ENCODE measurements around the gene CAPN8.

Gene CAPN8

GRCh38 chr1:223665592-223666312, at the start of gene CAPN8:
CAPN8 (minus strand) TSS chr1:223665701; CDS start chr1:223665646, 55 bp downstream.
- in situ Hi-C loops (cut with MboI; ENCODE audit: low sequenced_read_pairs) = no loop called here

DNA sequence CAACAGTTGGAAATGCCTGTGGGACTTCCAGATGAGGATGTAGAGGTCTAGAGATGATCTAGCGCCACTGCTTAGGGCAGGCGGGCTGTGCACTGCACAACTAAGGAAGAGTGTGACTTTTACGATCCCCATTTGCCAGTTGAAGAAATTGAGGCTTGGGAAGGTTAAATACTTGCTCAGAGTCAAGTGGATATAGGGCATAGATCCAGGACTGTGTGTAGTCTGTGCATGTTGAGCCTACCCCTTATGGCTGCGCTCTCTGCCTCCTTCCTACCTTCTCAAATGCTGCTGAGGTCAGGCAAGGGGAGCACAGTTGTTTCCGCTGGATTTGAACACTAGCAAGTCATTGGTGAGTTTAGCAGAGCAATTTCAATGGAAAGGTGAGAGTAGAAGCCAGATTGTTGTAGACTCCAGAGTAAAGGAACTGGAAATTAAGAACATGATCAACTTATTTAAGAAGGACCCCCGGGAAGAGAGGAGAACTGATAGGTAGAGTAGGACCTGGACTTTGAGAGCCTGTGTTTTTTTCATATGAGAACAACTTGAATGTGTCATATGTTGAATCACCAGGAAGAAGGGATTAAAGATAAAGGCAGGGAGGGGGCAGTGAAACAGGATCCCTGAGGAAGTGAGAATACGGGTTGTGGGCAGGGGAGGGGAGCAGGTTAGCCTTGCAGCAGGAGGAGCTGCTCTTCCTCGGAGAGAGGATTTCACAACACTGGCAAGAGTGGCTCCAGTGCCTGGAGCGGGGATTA, 49.5 kb upstream of the CAPN8 start:
- in situ Hi-C loops (cut with MboI; ENCODE audit: low sequenced_read_pairs) = no loop called here

DNA sequence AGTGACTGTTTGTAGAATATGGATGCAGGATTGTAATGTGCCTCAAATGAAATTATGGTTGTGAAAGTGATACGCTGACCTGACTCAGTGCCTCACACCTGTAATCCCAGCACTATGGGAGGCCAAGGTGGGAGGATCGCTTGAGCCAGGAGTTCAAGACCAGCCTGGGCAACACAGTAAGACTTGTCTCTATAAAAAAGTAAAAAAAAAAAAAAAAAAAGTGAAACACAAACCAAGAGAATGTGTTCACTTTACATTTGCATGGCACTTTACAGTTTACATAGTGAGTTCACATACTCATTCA, 48.9 kb upstream of the CAPN8 start:
- in situ Hi-C loops (cut with MboI; ENCODE audit: low sequenced_read_pairs) = no loop called here

- in situ Hi-C loops (cut with MboI; ENCODE audit: low sequenced_read_pairs) = no loop called here
These were observed 48.3 kb upstream of the CAPN8 start for GRCh38 chr1:223713546-223714420.

- in situ Hi-C loops (cut with MboI; ENCODE audit: low sequenced_read_pairs) = no loop called here
These were observed 47.5 kb upstream of the CAPN8 start for GRCh38 chr1:223712850-223713474.

DNA sequence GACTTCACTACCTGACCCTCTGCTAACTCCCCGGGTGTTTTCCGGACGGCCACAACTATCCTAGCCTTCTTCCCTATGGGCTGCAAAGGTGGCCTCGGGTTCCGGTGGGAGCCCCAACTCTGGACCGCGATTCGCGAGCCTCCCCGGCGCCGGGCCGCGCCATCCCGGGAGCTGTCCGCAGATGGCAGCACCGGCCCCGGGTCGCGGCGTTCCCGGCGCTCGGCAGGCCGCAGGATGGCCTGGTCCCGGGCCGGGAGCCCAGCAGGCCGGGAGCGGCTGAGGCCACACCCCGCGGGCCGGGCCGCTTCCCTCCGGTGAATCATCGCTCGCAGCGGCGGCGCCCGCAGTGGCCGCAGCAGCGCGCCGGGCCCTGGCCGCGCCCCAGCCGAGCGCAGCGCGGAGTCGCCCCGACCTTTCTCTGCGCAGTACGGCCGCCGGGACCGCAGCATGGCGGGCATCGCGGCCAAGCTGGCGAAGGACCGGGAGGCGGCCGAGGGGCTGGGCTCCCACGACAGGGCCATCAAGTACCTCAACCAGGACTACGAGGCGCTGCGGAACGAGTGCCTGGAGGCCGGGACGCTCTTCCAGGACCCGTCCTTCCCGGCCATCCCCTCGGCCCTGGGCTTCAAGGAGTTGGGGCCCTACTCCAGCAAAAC, 46.8 kb upstream of the CAPN8 start, which contains the start of gene CAPN2:
TSS of gene CAPN2 (plus strand) at position 346 of the 656 bp plus-strand sequence. CDS start at position 448, 102 bp downstream.
- in situ Hi-C loops (cut with MboI; ENCODE audit: low sequenced_read_pairs) = no loop called here

DNA sequence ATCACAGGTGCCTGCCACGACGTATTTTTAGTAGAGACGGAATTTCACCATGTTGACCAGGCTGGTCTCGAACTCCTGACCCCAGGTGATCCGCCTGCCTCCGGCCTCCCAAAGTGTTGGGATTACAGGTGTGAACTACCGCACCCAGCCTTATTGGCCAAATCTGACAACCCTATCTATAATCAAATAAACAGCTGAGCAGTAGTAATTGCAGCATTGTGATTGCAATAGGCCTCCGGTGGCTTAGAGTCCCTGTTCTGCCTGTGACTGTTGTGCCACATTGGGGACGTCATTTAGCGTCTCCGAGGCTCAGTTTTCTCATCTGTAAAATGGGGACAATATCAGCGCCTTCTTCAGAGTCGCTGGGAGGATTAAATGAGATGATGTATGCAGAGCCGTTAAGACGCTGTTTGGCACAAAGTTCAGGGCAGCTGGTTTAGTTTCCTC, 46.3 kb upstream of the CAPN8 start:
- in situ Hi-C loops (cut with MboI; ENCODE audit: low sequenced_read_pairs) = no loop called here

DNA sequence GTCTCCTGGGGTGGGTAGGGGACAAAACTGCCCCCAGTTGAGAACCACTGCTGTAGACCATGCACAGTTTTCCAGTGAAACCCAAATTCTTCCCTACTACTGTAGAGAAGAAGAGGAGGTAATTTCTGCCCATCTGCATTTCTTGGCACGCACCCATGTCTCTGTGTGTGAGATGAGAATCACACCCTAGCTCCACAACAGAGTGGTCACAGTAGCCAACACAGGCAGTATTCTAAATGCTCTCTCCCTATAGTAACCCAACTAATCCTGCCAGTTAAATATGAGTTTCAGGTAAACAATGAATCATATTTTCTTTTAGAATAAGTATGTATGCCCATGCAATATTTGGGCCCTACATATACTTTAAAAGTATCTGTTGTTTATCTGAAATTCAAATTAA, 45.7 kb upstream of the CAPN8 start:
- in situ Hi-C loops (cut with MboI; ENCODE audit: low sequenced_read_pairs) = no loop called here

- in situ Hi-C loops (cut with MboI; ENCODE audit: low sequenced_read_pairs) = no loop called here
These were observed 45.0 kb upstream of the CAPN8 start for GRCh38 chr1:223710179-223711133.

GRCh38 chr1:223709598-223709997, 44.1 kb upstream of the CAPN8 start:
- in situ Hi-C loops (cut with MboI; ENCODE audit: low sequenced_read_pairs) = no loop called here

- in situ Hi-C loops (cut with MboI; ENCODE audit: low sequenced_read_pairs) = no loop called here
These were observed 43.3 kb upstream of the CAPN8 start for GRCh38 chr1:223708651-223709268.

GRCh38 chr1:223708001-223708359, 42.5 kb upstream of the CAPN8 start:
- in situ Hi-C loops (cut with MboI; ENCODE audit: low sequenced_read_pairs) = no loop called here

DNA sequence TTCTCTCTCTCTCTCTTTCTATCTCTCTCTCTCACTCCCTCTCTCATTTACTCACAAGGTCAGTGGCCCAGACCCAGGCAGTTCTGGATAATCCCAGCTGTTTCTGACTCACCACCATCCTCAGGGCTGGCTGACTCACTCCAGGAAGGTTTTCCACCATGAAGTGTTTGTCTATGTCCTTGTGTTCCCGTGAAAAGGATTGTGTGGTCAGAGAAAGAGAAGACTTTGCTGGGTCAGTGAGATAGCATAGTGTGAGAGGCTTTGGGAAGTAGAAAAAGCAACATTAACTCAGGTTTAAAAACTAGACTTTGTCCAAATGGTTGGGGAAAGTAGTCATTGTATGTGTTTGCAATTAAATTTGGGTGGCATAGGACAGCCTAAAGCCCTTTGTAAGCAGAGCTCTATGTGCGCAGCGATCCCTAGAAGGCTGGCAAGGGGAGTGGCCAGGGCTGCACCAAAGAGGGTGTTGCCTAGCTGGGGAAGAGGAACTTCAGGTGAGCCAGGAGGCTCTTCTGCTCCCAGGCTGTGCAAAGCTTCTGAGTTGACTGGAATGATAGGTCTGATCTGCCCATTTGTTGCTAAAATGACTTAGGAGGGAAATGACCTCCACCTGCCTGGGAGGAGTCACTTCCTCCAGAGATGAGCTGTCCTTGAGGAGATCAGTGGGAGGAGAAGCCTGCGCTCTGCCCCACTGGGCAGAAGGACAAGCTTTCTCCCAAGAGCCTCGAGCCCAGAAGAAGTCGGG, 41.9 kb upstream of the CAPN8 start:
- in situ Hi-C loops (cut with MboI; ENCODE audit: low sequenced_read_pairs) = no loop called here

GRCh38 chr1:223706077-223706973, 40.8 kb upstream of the CAPN8 start:
- in situ Hi-C loops (cut with MboI; ENCODE audit: low sequenced_read_pairs) = no loop called here

DNA sequence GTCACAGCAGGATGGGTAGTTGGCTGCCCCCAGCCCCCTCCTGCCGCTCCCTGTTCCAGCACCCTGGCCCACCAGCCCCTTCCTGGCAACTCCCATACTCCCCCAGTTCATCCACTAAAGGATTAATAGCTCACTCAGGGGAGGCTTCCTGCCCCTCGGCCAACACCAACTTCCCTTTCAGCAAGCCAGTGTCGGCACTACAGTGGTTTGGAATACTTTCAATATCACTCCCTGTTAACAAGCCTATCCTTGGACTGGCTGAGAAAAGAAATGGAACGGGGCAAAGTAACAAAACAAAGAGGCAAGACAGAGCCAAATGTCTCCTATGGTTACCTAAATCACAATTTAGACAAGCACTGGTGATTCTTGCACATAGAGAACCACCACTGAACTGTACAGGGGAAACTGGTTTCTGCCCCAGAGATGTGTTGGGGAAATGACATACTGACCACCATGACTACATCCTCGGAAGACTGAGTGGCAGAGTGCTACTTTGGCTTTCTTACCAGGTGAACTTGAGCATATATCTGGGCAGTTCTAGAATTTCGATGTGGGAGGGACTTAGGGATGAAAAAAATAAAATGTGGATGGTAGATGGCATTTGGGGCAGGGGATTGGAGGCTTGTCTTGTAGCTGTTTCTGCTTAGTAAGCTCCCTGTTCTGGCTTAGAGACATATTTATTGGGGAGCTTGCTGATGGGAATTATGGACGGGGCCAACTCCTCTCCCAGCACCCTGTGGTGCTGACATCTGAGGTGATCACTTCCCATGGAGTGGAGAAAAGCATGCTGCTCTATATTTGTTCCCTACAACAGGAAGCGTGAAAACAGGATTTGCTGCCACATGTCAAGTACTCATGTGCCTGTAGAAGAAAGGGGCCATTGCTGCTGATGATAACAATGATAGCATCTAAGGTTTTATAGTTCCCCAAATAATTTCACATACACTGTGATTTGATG, 39.7 kb upstream of the CAPN8 start:
- in situ Hi-C loops (cut with MboI; ENCODE audit: low sequenced_read_pairs) = no loop called here

- in situ Hi-C loops (cut with MboI; ENCODE audit: low sequenced_read_pairs) = no loop called here
These were observed 38.1 kb upstream of the CAPN8 start for GRCh38 chr1:223703668-223704013.
